Measurements from ENCODE around the gene MYDGF.

Gene MYDGF

DNA sequence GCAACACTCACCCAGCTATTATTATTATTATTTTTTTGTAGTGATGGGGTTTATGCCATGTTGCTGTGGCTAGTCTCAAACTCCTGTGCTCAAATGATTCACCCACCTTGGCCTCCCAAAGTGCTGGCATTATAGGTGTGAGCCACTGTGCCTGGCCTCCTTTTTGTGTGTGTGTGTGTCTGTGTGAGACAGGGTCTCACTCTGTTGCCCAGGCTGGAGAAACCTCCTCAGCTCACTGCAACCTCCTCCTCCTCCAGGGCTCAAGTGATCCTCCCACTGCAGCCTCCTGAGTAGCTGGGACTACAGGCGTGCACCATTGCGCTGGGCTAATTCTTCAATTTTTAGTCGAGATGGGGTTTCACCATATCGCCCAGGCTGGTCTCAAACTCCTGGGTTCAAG, 3.6 kb upstream of the MYDGF start:
- no peak for DNase-seq (ENCODE audit: low spot score)

DNA sequence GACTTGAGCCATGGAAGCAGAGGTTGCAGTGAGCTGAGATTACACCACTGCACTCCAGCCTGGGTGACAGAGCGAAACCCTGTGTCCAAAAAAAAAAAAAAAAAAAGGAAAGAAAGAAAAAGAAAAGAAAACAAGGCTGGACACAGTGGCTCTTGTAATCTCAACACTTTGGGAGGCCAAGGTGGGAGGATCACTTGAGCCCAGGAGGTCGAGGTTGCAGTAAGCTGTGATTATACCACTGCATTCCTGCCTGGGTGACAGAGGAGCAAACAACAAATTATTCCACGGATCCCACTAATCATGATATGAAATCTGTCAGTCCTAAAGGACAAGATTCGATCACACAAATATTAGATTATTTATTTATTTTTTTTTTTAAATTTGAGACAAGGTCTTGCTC, 3.1 kb upstream of the MYDGF start:
- no peak for DNase-seq (ENCODE audit: low spot score)

DNA sequence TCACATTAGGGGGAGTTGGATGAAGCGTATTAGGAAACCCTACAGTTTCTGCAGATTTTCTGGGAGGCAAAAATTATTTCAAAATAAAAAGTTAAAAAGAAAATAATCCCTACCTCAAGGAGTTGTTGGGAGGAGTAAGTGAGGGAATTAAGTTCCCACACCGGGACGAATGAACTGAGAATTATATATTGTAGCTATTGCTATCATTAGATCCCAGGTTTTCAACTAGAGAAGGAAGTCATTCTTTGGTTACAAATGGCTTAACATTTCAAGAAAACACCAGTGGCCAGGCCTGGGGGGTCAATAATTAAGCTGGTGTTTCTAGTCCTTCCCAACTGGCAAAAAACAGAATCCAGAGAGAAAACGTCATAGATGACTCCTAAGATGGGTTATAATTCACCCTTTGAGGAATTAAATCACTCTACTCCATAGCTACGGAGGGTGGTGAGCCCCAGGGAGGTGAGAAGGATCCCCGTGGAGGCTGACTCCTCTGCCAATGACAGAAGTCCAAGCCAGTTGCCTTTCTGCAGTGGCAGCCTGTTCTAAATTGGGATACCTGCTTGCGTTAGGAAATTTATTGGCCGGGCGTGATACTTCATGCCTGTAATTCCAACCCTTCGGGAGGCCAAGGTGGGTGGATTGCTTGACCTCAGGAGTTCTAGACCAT, 1.2 kb upstream of the MYDGF start:
- DNase-seq (ENCODE audit: low spot score): no peak

DNA sequence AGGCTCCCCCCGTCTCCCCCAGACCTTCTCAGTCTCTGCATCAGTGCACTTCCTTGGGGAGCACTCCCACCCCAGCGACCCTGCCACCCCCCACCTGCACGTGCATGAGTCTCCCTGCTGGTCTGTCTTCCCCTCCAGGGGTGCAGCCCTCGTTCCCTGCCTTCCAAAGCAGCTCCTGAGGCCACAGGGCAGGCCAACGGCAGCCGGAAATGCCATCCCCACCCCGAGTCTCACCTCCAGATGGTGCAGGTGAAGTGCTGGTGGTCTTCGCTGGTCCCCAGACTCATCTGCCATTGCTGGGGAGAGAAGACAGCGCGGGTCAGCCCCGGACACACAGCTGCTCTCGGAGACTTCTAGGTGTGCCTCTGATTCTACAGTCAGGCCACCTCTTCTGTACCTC, 5.5 kb downstream of the MYDGF start:
- DNase-seq (ENCODE audit: low spot score): no peak

DNA sequence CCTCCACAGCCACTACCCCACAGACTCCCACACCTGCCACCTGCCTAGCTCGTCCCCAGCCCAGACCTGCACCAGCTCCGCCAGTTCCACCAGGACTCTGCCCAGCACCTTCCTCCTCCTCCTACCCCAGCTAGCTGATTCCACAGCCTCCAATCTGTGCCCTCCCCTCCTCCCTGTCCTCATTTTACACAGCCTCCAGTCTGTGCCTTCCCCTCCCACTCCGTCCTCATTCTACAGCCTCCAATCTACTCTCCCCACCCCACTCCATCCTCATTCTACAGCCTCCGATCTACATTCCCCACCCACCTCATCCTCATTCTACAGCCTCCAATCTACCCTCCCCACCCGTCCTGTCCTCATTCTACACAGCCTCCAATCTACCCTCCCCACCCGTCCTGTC, 7.3 kb downstream of the MYDGF start:
- DNase-seq (ENCODE audit: low spot score): no peak

DNA sequence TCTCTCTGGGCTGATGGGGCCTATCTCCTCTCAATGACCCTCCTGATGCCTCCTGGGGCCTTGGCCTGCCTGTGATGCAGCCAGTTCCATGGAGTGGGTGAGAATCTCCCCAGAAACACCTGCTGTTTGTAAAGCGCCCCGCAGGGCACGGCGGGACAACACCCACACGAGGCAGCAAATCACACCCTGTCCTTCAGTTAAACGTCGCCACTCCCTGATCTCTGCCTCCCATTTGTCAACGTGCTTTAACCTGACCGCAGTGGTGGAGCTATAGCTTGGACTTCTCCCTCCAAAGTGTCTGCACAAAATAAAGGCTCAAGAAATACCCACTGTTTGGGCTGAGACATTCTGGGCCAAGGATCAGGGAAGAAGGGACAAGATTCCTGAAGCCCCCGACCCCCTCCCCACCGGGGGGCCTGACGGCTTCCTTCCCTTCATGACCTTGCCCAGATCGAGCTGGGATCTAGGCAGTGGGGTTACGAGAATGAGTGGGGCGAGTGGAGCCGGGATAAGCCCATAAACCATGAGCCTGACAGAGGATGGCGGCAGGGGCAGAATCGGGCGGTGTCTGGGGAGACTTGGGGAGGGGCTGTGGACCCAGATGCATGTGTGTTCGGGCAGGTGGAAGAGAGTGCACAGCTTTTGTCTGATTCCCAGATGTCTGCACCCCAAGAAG, 8.0 kb downstream of the MYDGF start:
- DNase-seq (ENCODE audit: low spot score): no peak

DNA sequence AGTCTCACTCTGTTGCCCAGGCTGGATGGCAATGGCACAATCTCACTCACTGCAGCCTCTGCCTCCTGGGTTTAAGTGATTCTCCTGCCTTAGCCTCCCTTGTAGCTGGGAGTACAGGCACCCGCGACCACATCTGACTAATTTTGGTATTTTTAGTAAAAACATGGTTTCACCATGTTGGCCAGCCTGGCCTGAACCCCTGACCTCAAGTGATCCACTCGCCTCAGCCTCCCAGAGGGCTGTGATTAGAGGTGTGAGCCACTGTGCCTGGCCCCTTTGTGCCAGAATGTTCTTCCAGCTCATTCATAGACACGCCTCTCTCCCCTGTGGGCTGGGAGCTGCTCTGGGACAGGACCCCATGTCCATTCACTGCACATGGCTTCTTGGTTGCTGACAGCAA, 9.1 kb downstream of the MYDGF start:
- no peak for DNase-seq (ENCODE audit: low spot score)

DNA sequence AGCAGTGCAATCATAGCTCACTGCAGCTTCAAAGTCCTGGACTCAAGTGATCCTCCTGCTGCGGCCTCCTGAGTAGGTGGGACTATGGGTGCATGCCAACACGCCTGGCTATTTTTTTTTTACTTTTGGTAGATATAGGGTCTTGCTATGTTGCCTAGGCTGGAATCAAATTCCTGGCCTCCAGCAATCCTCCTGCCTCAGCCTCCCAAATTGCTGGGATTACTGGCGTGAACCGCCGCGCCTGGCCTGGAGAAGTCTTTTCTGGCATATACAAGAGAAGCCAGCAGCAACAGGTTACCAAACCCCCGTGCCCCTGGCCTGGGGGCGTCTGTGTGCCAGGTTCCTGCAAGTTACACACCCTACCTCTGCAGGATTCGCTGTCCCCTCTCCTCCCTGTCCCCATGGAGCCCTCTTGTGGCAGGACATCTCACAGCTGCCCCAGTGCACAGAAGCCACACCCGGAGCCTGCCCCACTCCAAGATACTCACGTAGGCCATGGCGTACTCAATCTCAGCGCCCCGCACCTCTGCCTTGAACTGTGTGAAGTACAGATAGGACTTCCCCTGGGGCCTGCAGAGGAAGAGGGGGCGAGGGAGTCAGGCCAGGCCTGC, 9.9 kb downstream of the MYDGF start:
- peak; percentile 67 for DNase-seq (ENCODE audit: low spot score)

DNA sequence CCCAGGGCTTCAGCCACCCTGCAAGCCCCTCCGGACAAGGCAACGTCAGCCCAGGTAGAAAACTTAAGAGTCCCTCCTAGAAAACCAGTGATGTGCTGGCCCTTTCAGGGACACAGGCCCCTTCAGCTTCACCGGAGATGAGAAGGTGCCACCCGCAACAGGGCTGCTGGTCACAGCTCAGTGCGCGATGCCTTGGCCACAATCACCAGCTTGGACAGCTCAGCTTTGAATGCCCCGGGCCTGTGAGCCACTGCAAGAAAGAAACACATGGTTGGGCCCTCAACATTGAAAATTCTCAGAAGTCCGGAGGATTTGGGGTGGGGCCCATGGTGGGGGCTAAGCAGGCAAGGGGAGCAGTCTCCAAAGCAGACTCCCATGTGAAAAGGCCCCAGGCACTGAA, 12.3 kb downstream of the MYDGF start:
- DNase-seq (ENCODE audit: low spot score): no peak

DNA sequence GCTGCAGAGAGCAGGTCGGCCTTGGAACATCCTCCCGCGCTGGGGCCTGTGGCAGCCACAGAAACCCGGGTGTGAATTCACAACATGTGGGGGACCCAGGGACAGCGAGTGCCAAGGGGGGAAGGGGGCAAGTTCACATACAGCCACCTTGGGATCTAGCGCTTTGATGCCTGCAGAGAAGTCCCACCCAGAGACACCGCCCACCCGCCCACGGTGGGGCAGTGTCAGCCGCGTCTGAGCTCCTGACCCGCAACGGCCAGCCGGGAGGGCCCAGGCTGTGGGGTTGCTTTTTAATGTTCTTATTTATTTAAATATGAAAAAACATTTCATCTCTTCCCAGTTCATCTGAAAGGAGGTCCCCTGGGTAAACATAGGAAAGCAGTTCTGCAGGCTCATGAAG, 12.9 kb downstream of the MYDGF start:
- DNase-seq (ENCODE audit: low spot score): no peak

DNA sequence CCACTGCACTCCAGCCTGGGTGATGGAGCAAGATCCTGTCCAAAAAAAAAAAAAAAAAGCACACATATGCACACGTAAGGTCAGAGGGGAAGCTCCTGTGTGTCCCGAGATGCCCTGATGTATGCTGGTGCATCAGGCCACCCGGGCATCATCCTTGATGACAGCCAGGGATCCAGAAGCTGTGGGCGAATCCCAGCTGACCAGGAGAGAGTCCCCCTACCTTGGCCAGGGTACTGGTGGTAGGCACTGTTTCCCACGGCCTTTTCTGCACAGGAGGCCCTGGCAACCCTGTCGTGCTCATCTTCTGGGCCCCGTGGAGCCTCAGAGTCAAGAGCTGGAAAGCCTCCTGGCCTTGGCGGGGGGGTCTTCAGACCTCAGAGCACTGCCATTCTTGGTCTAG, 14.0 kb downstream of the MYDGF start:
- DNase-seq (ENCODE audit: low spot score): no peak

DNA sequence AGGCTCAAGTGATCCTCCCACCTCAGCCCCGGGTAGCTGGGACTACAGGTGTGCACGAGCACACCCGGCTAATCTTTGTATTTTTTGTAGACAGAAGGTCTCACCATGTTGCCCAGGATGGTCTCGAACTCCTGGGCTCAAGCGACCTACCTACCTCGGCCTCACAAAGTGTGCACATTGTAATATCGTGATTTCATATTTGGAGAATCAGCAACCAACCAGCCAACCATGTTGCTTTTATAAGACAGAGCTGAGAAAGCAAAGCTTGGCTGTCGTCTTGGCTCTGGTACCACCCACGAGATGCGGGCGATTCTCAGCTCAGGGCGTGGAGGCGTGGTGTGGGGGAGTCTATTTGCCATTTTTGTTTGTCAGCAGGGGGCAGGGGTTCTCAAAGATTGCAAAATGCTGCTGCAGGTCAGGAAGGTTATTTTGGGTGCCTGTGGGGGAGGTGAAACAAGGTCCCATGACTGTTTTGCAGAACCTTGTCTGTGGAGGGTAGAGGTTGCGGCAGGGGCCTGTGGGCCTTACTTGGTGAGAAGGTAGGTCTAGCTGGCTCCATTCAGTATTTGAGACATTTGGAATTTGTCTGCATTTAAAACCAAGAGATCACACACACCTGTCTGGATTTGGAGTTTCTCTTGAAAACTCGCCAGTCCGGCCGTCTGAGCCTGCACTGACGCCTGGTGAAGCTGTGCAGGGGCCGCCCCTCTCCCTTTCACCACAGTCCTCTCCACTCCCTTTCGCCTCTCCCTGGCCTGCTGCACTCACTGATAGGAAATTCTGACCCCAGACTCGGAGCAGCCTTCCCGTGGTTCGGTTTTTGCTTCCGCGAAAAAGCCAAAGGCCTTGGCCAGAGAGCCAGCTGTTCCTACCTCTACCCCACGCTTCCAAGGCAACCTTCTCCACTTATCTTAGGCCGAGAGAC, 15.4 kb downstream of the MYDGF start:
- no peak for DNase-seq (ENCODE audit: low spot score)

DNA sequence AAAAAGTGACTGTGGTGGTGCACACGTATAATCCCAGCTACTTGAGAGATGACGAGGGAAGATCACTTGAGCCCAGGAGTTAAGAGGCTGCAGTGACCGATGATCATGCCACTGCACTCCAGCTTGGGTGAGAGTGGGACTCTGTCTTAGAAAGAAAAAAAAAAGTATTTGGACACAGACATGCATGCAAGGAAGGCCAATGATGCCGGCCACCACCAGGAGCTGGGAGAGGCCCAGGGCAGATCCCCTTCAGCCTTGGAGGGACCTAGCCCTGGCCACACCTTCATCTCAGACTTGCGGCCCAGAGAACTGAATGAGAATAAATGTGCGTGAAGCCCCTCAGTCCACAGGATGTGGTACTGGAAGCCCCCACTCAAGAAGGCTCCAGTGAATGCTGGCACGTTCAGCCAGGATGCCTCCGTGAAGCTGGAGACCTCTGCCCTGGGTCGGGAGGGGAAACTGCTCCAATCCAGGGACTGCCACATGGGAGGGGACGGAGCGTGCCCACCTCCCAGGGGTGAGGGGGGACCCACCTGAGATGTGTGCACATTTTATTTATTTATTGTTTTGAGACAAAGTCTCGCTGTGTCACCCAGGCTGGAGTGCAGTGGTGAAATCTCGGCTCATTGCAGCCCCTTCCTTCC, 16.2 kb downstream of the MYDGF start:
- DNase-seq (ENCODE audit: low spot score): no peak

DNA sequence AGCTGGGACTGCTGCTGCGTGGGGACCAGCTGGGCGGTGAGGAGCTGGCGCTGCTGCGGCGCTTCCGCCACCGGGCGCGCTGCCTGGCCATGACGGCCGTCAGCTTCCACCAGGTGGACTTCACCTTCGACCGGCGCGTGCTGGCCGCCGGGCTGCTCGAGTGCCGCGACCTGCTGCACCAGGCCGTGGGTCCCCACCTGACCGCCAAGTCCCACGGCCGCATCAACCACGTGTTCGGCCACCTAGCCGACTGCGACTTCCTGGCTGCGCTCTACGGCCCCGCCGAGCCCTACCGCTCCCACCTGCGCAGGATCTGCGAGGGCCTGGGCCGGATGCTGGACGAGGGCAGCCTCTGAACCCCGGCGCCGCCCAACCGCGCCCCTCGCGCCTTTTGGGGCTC, 18.1 kb downstream of the MYDGF start:
- DNase-seq (ENCODE audit: low spot score): no peak

DNA sequence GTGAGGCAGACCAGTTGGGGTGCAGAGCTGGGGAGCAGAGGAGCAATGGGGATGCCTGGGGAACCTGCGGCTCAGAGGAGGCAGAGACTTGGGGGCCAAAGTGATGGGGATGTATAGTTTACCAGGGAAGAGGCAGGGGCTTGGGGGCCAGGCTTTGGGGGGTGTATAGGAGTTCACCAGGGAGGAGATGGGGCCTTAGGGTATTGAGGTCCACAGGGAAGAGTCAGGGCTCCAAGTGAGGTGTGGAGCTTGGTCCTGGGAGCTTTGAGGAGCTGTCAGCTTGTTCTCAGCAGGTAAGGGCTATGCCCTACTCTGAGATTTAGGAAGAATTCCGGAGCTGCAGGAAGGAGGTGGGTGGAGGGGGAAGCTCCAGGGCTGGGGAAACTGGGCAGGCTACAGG, 20.0 kb downstream of the MYDGF start:
- no peak for DNase-seq (ENCODE audit: low spot score)

DNA sequence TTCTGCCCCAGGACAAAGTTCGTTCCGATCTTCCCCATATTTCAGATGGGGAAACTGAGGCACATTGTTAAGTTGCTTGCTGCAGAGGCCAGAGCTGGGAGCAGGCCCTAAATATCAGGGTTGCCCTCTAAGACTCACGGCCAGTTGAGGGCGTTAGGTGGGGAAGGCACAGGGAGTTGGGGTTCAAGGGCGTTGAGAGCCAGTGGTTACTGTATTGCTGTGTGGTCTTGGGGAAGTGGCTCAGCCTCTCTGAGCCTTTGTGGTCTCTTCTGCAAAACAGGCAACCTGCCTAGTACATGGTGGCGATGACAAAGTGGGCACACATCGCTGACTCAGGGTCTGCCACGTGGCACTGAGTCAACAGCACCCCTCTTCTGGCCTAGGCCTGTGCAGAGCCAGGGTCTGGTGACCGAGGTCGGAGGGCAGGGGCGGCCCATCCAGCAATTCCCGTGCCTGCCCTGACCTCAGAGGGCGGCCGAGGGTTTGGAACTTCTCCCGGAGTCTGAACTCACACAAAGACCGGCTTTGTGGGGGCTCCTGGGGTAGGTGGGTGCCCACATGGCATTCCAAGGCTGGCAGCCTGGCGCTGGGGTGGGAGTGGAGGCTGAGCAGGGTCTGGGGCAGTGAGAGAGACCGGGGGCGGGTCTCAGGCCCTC, 20.6 kb downstream of the MYDGF start:
- DNase-seq (ENCODE audit: low spot score): no peak

DNA sequence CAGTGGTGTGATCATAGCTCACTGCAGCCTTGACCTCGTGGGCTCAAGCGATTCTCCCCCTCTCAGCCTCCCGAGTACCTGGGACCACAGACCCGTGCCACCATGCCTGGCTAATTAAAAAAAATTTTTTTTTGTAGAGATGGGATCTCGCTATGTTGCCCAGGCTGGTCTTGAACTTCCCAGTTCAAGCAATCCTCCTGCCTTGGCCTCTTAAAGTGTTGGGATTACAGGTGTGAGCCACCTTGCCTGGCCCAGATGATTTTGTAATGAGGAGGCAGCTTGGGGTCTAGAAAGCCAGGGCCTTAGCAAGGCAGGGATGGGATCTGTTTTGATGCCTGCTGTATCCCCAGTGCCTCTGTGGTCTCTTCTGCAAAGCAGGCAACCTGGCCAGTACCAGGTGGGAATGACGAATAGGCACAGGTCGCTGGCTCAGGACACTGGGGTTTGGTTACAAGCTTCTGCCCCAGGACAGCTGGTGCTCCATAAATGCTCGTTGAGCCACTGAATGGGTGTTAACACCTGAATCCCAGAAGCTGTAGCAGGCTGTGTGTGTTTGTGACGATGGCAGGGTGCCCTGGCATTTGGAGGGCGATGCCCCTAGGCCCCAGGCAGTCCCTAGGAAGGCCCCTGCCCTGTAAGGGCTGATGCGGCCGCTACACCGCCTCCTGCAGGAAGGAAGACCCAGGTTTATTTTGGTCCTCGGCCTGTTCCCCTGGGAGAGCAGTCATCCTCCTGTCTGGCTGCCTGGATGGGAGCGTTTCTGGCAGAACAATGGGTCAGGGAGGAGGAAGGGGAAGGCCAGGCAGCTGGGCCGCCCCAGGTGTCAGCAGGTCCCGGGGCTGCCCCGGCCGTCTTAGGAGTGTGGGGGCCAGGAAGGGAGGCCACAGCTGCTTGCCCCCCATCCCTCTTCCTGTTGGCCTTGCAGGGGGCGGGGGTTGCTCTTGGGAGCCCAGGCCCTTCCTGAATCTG, 22.2 kb downstream of the MYDGF start:
- no peak for DNase-seq (ENCODE audit: low spot score)

DNA sequence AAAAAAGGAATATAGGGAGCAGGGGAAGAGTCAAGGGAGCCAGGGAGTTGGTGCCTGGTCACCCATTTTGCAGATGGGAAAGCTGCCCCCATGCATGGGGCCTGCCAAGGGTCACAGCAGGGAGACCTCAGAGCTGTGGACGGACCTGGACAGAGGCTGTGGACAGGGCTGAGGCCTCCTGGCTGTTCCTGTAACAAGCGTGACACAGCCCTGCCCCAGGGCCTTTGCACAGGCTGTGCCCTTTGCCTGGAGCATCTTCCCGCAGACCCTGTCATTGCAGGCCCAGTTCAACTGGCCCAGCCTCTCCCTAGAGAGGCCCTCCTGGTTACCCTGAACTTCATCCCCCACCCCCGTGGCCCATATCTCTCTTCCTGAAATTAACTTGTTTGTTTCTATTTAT, 24.4 kb downstream of the MYDGF start:
- DNase-seq (ENCODE audit: low spot score): no peak

DNA sequence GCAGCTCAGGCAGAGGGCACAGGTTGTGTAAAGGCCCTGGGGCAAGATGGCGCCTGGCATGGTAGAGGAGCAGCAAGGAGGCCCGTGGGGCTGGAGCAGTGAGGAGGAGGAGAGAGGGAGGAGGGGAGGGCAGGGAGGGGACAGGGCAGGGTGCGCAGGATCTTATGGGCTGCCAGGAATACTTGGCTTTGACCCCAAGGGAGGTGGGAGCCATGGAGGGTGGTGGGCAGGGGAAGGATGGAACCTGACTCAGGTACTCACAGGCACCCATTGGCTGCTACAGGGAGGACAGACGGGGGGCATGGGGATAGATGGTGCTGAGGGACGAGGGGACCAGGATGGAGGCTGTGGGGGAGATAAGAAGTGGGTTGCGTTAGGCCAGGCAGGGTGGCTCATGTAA, 27.5 kb downstream of the MYDGF start:
- no peak for DNase-seq (ENCODE audit: low spot score)

DNA sequence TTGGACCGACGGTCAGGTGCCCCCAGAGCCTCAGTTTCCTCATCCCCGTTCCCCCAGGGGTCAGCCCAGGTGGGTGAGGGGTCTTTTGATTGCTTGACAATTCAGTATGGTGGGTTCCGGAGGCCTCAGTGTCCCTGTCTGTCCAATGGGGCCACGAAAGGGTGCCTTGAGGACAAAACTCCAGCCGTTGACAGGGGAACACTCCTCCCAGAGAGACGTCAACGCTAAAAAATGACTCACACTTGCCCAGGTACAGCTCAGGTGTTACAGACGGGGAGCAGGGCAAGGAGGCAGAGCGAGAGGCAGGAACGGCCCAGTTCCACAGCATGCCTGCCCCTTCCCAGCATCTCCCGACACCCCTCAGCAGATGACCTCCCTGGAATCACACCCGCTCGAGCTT, 29.0 kb downstream of the MYDGF start:
- DNase-seq (ENCODE audit: low spot score): no peak
